Activated T-cell treated with anti-CD3 and anti-CD28 coated beads, Interleukin-2, amount 50 U/mL, for 48 hours (primary cell): ENCODE data around the gene LRRC66.

Experiments
- DNase-seq, 2 experiments: peaks; one replicate each; pipeline ENCODE4 v3.0.0-alpha.2; 2020

The LRRC66 gene, protein sequence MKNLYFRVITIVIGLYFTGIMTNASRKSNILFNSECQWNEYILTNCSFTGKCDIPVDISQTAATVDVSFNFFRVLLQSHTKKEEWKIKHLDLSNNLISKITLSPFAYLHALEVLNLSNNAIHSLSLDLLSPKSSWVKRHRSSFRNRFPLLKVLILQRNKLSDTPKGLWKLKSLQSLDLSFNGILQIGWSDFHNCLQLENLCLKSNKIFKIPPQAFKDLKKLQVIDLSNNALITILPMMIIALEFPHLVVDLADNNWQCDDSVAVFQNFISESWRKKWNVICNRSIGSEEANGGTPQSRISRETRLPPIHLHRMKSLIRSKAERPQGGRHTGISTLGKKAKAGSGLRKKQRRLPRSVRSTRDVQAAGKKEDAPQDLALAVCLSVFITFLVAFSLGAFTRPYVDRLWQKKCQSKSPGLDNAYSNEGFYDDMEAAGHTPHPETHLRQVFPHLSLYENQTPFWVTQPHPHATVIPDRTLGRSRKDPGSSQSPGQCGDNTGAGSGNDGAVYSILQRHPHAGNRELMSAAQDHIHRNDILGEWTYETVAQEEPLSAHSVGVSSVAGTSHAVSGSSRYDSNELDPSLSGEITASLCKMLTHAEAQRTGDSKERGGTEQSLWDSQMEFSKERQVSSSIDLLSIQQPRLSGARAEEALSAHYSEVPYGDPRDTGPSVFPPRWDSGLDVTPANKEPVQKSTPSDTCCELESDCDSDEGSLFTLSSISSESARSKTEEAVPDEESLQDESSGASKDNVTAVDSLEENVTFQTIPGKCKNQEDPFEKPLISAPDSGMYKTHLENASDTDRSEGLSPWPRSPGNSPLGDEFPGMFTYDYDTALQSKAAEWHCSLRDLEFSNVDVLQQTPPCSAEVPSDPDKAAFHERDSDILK

DNA sequence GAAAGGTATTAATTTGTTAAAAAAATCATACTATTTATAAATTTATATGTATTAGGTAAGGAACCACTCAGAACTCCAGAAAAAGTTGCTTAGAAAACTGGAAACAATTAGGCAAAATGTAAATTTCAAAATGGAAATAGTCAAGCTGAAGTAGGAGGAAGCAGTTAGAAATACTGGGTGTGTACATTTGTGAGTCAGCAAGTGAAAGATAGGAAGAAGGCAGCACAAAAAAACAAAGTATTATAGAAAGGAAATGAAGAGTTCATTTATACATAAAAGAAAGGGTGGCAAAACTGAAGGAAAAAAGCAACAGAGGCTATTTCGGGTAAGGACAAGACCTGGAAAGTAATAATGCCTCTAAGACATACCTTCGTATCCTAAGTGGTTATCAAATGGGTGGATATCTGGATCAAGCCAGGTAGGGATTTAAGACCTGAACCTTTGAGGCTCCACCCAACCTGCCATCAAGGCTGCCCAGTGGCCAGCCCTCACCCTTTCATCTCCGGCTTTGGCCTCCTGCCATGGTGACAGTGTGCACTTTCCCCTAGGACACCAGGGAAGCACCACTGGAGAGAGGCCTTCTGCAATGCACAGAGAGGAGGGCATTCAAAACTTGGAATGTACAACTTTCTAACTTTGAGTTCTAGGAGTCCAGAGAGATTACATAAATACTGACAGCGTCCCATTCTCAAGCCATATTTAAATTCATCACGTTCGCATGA, at the start of gene LRRC66:
Gene LRRC66 (minus strand): TSS at position 428 of the 722 bp plus-strand sequence. CDS start 2,750 bp downstream, outside the sequence.
- no peak for DNase-seq

DNA sequence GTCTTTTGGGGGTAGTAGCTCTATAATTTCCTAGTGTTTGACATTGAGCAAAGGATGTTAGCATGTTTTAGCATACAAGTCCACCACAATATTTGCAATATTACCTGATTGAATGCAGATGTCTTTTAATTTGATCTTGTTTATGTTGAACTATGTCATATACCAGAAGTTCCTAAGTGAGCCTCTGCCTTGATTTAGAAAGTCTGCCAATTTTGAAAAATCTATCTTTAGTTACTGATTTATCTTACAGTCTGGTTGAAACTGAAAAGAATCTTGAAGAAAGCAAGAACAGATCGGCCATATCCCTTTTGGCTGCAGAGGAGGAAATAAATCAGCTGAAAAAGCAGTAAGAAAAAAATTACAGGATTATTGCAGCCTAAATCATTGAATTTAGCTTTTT, 49.4 kb upstream of the LRRC66 start:
- no peak for DNase-seq

DNA sequence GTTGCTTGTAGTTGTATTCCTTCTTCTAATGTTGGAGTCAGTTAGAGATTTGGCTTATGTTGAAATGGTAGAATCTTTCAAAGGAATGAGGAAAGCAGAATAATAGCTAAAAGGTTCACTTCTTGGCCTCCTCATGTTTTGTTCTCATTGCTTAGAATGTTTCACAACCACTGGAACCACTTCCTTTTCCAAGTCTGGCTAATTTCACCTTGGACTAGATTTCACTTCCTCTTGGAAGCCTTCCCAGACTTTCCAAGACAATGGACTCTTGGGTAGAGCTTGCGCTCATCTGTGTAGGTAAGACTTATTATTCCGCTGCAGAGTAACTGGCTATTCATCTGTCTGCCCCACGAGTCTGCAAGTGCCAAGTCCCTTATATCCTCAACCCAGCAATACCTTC, 39.2 kb upstream of the LRRC66 start:
- DNase-seq: no peak

DNA sequence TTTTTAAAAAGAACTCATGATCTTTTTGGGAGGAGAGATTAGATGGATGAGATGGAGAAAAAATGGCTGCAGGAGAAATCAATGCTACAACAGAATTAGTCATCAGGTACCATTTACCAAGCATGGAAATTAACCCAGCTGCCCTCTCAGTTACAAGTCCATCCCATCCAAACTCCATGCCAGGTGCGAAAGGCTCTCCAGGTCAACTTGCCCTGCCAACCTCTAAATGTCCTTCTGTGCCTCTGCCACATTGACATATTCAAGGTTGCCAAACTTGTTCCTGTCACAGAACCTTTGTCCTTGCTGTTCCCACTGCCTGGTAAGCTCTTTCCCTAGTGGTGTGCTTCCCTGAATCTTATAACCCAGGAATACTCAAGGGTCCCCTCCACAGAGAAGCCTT, 38.1 kb upstream of the LRRC66 start:
- DNase-seq: no peak

DNA sequence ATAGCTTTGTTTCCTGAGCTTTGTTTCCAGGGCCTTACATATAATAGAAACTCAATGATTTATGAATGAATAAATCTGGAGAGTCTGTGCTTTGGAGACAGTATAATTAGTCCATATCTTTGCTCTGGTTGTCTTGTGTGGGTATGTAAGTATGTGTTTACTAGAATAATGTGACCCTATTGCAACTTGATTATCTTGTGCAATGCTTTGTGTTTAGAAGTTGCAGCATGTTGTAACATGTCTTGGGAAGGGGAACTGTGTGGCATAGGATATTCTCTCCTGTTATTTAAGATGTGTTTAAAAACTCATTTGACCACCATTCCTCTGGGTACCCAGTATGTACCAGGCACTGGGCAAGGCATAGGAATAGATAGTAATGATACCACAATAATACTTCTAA, 37.0 kb upstream of the LRRC66 start:
- no peak for DNase-seq

DNA sequence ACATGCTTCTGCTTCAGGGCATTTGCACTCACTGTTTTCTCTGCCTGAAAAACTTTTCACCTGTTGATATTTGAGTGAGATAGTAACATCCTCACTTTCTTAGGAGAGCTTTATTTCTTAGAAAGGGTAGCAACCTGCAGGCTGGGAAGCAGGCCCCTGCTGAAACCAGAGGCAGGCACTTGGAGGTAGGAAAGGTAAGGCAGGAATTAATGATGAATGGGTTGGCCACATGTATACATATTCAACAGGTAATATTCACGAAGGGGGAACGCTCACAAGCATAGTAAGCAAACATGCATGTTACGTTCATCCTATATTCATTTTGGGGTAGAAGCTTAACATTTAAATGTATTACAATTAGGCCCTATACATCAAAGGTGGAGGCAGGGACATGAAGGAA, 34.1 kb upstream of the LRRC66 start:
- DNase-seq: no peak

DNA sequence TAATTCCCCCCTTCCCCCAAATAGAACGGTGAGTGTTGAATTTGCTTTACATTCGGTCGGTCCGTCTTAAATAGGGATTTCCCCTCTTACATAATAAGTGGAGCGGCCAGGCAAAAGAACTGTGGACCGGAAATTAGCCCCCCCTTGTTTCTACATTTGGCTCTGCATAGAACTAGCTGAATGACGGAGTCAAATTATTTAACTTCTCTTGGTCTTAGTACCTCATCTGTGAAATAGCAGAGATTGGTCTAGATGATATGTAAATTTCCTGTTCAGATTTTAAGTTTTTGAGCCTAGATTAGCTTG, 32.3 kb upstream of the LRRC66 start:
- DNase-seq: no peak

DNA sequence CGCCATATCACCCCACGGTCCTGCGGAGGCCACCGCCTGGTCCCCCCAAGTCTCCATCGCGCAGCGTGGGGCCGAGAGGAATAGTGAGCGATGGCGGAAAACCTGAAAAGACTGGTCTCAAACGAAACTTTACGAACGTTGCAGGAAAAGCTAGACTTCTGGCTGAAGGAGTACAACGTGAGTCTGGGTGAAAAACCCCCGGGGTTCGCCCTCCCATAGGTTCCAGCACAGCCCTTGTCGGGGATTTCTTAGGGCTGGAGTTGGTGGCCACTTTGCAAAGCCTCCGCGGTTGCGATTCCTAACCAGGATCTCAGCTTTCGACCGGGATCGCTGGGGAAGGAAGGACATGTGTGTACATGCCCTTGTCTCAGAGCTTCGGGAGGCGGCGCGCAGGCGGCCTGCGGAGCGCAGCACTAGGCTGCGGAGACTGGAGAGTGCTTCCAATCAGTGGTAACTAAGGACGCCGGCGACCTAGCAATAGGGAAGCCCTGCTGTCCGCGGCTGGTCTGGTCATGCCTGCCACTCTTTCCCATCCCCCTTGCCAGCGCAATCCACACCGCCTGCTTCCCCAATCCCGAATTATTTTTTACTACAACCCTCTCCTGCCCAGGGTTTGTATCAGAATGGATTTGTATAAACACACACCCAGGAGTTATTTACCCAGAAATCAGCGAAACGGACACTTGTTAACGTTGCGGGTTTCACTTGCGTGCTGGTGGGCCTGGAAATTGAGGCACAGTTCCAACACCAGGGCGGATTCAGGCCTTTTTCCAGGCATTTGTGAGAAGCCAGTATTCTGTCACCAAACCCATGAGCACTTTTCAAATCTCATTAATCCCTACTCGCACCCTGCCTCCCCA, 31.7 kb upstream of the LRRC66 start:
- DNase-seq: peak; percentile 19 to 20

DNA sequence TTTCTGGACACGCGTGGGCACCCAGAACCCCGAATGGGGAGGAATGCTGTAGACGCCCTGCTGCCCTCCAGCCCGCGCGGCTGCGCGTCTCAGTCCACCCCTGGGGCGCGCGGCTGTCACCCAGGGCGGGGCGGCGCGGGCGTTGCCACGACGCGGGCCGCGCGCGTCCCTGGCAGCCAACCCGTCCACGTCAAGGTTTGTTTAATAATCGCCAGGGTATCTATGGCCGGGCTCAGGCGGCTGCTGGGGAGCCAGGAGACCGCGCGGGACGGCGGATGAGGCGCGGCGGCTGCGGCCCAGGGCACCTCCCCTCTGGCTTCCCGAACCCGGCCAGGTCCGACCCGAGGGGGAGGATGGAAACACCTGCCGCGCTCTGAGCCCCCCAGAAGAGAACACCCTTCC, 31.1 kb upstream of the LRRC66 start, which contains the start of gene SPATA18:
Gene SPATA18 (plus strand): TSS at position 92 of the 402 bp plus-strand sequence. CDS start 401 bp downstream, outside the sequence.
- peak in 1 of 2 experiments; percentile 19 for DNase-seq

DNA sequence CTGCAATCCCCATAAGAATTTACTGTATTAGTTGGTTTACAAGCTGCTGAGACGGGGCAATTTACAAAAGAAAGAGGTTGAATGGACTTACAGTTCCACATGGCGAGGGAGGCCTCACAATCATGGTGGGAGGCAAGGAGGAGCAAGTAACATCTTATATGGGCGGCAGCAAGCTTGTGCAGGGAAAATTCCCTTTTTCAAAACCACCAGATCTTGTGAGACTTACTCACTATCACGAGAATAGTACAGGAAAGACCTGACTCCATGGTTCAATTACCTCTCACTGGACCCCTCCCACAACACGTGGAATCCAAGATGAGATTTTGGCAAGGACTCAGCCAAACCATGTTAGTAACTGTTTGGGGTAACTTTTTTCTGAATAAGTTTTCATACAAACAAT, 29.1 kb upstream of the LRRC66 start:
- DNase-seq: no peak

DNA sequence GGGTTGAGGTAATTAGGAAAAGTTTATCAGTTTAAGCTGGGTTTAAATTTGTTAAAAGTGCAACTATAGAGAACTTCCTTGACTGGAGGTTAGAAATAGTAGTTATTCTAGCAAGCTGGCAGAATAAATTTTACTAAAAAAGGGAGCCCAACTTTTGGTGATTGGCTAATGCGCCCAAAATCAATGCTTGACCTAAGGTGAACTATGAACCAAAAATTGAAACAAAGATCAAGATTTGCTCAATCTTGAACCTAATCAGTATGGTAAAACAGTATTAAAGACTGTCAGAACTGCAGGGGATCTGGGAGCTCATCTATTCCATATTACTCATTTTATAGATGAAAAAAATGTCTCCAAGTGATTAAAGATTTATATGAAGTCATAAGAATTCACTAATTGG, 24.9 kb upstream of the LRRC66 start:
- no peak for DNase-seq

DNA sequence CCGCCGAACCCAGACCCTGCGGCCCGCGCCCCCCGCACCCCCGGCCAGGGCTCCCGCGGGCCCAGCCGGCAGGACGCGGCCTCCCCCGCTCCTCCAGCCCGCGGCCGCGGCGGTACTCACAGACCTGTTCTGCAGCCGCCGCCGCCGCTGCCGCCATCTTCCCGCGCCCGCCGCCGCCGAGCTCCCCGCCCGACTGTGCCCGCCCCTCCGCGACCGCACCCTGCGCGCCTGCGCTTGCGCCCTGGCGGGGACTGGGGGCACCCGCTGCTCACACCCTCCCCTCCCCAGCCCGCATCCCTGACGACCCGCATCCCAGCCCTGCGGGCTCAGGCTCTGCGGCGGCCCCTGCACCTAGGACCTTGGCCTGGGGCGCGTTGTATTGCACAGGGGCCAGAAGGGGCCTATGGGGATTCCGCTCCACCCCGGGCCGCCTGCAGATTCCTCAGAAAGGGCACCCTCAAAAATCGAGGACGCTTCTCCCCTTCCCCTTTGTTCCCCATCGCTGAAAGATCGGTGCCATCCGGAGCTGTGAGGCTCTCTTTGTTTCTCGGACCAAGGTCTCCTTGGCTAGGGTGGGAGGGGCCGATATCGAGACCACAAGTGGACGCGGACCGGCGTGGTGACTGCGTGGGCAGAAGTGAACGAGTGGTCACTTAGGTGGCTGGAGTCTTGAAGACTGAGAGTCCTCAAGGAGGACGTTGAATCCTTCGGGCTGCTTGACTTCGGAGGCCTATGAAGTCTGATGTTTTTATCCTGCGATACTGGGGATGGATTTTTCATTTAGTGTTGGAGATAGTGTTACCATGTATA, 18.1 kb upstream of the LRRC66 start, which contains the start of gene SGCB:
Gene SGCB (minus strand): TSS at position 197 of the 810 bp plus-strand sequence. CDS start 40 bp downstream, at position 157.
- peak; percentile 80 to 85 for DNase-seq

DNA sequence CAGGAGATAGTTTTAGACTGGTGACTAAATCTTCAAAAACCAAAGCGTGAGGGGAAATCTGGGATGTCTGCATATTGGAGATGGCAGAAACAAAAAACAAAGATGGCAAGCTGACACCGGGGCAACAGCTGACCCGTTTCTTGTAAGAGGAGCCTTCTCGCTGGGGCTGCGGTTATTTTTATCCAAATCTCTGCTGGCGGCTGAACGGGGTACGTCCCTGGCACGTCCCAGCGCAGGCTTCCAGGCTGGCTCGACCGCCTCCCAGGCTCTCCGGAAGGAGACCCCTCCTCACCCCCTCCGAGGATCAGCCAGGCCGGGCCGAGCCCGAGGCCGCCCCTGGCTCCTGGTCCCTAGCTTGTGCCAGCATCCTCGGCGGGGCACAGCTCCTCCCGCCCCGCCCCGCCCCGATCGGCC, 17.5 kb upstream of the LRRC66 start:
- DNase-seq: no peak

DNA sequence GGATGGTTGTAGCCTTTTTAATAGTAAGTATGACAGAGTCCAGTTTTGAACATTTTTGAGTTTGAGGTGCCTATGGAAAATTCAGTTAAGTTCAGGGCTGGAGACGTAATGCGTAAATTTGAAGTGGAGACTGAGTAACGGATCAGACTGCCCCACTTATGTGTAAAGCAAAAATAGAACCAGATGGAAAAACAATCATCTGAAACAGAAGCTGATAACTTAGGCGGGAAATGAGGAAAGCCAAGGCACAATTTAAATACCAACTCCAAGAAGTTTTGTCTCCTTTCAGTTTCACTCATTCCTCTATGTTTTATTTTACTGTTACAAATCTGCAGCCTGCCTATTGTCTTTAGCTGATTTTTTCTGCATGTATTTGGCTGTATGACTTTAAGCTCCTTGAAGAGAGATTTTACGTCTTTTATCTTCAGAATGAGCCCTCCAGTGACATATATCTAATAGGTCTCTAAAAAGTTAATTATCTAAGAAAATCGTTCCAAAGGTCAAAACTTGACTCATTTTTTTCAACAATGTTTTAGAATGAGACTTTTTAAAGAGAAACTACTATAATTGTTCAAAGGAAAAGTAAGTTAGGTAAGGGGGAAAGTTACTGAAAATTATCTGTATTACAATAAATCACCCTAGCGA, 16.8 kb upstream of the LRRC66 start:
- DNase-seq: no peak

DNA sequence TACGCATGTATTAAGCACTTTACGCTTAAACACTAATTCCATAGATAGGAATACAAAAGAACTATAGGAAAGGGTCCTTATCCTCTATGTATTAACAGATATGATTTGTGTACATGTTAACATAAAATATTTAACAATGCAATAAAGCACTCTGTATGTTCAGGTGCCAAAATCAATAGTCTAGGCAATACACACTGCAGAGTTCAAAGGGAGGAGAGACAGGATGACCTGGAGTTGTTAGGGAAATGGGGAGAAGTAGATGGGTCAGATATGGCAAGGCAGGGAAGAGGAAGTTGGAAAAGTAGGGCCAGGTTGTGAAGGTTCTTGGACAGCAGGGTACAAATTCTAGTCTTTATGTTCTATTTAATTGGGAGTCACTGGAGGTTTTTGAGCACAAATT, 15.0 kb upstream of the LRRC66 start:
- no peak for DNase-seq

DNA sequence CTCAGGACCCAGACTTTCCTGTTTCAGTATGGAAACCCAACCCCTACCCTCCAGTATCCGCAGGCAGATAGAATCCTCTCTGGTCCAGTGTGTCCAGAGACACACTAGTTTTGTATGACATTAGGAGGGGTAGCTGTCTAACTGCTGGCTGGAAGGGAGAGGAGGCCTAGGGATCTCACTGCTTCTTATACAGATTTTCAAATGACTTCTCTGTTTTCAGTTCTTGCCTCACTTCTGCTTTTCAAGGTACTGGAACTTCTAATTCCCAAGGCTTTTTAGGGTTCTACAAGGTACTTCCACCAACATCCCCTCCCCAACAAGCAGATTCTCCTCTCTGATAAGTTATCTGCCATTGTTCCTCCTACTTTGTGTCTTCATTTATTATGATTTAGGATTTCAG, 11.8 kb upstream of the LRRC66 start:
- DNase-seq: no peak

DNA sequence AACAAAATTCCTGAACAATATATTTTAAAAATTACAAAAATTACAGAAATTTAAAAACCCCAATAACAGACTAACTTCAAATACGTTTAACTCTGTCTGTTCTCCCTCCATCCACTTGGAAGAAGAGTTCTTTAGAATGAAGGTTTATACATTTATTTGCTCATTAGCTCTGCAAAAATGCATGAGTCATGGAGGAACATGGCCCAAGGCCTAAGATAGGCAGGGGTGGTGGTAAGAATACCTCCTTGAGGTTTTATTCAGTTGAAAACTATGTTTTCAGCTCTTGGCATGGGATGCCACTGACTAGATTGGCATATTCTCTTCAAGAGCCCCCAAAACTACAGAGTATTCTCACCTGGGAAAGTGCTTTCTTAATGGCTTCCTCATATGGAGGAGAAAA, 8.8 kb upstream of the LRRC66 start:
- no peak for DNase-seq

DNA sequence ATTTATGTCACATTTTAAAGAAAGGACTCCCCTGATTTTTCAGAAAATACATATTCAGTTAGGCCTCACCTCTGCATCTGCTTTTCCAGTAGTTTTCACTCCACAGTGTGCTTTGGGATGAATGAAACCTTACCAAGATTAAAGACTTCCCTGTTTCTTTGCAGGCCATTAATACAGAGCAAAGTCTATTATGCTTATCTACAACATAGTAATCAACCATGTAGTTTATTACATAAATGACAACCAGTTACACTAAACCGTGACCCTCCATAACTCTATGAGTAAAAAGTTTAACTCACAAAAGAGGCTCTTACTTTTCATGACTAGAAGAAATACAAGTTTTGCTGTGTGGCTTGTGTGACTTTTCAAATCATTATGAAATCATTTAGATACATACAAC, 2.3 kb downstream of the LRRC66 start:
- no peak for DNase-seq

DNA sequence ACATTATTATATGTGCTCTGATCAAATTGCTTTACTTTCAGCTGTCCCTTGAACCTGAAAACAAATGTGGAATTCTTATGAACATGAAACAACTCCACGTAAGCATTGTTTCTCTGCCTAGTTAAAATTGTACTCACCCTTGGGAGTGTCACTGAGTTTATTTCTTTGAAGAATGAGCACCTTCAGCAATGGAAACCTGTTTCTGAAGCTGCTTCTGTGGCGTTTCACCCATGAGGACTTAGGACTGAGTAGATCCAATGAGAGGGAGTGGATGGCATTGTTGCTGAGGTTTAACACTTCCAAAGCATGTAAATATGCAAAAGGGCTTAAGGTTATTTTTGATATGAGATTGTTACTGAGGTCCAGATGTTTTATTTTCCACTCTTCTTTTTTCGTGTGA, 3.2 kb downstream of the LRRC66 start:
- DNase-seq: no peak

DNA sequence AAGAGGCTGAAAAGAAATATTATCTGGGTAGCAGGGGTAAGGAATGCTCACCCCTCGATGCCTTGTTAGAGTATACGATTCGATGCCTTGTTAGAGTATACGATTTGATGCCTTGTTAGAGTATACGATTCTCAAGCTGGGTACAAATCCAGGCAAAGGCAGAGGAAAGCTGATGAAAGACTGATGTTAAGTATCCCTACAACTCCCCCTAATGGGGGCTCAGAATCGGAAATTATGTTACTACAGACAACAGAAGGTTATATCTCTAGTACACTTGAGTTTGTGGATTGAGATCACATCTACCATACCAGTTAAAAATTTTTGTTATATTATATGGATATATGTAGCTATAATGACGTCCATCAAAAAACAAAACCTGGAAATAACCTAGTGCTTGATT, 4.8 kb downstream of the LRRC66 start:
- DNase-seq: no peak

DNA sequence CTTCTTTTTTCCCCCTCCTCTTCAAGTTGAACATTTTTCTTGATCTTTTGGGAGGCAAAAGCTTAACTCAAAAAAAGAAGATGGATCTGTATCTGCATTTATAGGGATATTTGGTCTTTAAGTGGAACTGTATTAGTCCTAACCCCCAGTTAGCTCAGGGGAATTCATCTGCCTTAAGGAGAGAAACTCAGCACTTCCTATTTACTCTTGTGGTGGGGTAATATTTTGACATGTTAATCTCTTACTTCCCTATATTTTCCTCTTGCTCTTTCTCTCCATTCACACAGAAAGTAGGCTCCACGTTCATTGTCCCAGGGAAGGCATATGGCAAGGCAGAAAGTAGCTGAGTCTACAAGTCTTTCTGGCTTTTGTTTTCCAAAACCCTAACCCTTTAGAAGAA, 5.3 kb downstream of the LRRC66 start:
- DNase-seq: no peak
